GM06990 (cell line): ENCODE results near the gene PPFIA2.

Experiments
- DNase-seq: peaks from one replicate; pipeline ENCODE4 v3.0.0-alpha.2; 2011; ENCODE audit not compliant: insufficient read length; ENCODE audit errors: extremely low read depth
- H3K27me3 ChIP-seq: replicated peaks from 2 replicates; pipeline ENCODE4 v1.6.0; 2011; ENCODE audit warnings: low read length; ENCODE audit not compliant: control insufficient read depth, insufficient read depth
- H3K36me3 ChIP-seq: 2 replicates; pipeline ENCODE4 v1.5.1; 2011; ENCODE audit warnings: low read length; ENCODE audit not compliant: control insufficient read depth, insufficient read depth
- H3K4me3 ChIP-seq: replicated peaks from 2 replicates; pipeline ENCODE4 v1.5.1; 2011; ENCODE audit warnings: low read depth, mild to moderate bottlenecking, control low read depth, low read length
- TF ChIP-seq, protein P1 (sequence below): IDR thresholded peaks from 2 replicates; pipeline ENCODE4 v1.5.1; 2011; ENCODE audit warnings: low read length, control low read depth, mild to moderate bottlenecking, inconsistent platforms; ENCODE audit not compliant: insufficient read depth, poor library complexity, severe bottlenecking

The PPFIA2 gene

DNA sequence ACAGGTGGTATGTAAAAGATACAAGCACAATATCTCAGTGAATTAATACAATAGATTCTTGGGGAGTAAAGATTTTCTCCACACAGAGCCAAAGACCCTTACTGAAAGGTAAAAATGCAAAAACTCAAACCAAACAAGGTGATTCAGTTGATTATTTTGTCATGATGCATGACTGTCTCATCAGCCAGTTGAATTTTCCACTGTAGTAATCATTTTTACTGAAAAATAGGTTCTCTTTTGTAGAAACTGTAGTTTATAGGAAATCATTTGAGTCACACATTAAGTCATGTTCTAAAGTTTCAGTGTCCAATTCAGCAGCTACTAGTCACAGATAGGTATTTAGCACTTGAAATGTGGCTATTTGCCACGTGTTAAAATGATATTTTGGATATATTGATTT, 53.6 kb downstream of the PPFIA2 start:
- Histone ChIP-seq H3K36me3 (no peaks in the 10 kb centered on the region), H3K27me3 (no peaks in the 10 kb centered on the region), H3K4me3 (no peak overlapping the region)
- TF ChIP-seq, protein P1, sequence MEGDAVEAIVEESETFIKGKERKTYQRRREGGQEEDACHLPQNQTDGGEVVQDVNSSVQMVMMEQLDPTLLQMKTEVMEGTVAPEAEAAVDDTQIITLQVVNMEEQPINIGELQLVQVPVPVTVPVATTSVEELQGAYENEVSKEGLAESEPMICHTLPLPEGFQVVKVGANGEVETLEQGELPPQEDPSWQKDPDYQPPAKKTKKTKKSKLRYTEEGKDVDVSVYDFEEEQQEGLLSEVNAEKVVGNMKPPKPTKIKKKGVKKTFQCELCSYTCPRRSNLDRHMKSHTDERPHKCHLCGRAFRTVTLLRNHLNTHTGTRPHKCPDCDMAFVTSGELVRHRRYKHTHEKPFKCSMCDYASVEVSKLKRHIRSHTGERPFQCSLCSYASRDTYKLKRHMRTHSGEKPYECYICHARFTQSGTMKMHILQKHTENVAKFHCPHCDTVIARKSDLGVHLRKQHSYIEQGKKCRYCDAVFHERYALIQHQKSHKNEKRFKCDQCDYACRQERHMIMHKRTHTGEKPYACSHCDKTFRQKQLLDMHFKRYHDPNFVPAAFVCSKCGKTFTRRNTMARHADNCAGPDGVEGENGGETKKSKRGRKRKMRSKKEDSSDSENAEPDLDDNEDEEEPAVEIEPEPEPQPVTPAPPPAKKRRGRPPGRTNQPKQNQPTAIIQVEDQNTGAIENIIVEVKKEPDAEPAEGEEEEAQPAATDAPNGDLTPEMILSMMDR: no peak
- no peak for DNase-seq

DNA sequence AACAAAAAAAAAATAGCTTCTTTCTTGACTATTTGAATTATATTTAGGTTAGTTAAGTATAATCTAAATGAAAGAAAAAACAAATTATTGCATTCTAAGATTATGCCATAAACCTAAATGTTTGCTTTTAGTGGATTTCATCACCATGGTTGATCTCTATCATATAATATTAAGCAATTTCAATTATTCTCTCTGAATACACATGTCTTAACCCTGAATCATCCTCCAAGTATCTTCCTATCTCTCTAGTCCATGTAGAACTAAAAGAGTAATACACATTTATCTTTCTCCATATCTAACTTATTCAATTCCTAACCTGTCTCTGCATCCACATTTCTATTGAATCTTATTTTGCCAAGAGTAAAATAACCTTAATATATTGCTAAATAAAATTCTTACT, 59.6 kb downstream of the PPFIA2 start:
- TF ChIP-seq, protein P1: no peak
- H3K27me3 ChIP-seq: no peaks in the 10 kb centered on the region

GRCh38 chr12:81692008-81692407, 67.1 kb downstream of the PPFIA2 start:
- no peak for DNase-seq
- Histone ChIP-seq H3K27me3 (no peaks in the 10 kb centered on the region), H3K4me3 (no peak overlapping the region), H3K36me3 (no peaks in the 10 kb centered on the region)
- TF ChIP-seq, protein P1: no peak

More for the DNA sequence above, 59.6 kb downstream of the PPFIA2 start:
- Histone ChIP-seq H3K36me3 (no peaks in the 10 kb centered on the region), H3K4me3 (no peak overlapping the region)
- no peak for DNase-seq

DNA sequence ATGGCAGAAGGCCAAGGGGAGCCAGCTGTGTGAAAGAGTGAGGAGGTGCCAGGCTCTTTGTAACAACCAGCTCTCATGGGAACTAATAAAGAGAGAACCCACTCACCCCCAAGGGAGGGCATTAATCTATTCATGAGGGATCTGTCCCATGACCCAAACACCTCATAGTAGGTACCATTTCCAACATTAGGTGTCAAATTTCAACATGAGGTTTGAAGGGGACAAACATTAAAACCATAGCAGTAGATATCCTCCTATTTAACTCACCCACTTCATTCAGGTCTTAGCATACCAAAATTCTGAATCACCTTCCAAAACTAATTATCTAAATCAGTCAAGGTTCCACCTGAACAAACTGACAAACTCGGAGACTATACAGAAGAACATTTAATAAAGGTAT, 75.3 kb downstream of the PPFIA2 start:
- no peak overlapping the region for H3K4me3 ChIP-seq
- H3K36me3 ChIP-seq: no peaks in the 10 kb centered on the region
- TF ChIP-seq, protein P1: no peak
- DNase-seq: no peak
- H3K27me3 ChIP-seq: no peaks in the 10 kb centered on the region

GRCh38 chr12:81679614-81680013, 79.5 kb downstream of the PPFIA2 start:
- TF ChIP-seq, protein P1: no peak

DNA sequence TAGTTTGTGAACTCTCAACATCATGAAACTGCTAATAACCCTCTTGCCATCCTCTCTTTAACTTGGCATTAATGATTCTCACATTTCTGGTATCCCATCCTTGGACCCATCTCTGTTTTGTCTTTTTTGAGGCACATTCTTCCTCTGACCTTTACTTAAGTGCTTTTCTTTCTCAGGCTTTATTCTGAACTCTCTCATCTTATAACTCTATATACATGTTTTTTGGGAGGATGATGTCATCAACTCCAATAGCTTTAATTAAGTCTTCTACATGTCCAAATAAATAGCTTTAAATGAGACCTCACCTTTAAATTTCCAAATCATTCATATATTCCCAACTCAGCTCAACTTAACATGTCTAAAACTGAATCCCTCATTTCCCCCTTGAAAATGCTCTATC, 88.4 kb downstream of the PPFIA2 start:
- no peak for DNase-seq
- H3K4me3 ChIP-seq: no peak overlapping the region
- H3K27me3 ChIP-seq: no peaks in the 10 kb centered on the region
- TF ChIP-seq, protein P1: no peak
- no peaks in the 10 kb centered on the region for H3K36me3 ChIP-seq

More at GRCh38 chr12:81679614-81680013, 79.5 kb downstream of the PPFIA2 start:
- no peak for DNase-seq
- H3K36me3 ChIP-seq: no peaks in the 10 kb centered on the region
- H3K27me3 ChIP-seq: no peaks in the 10 kb centered on the region
- no peak overlapping the region for H3K4me3 ChIP-seq
